HepG2 (cell line): ENCODE data around the gene ABCG1. TPM values are rescaled to one million over a fixed set of nuclear protein-coding genes. Genes with fewer than 3 reads are reported as not detected.

Source experiments
- ATAC-seq: fragments of 200-7000 bp; cut with Tn5 transposase; 3 replicates; pipeline ENCODE4 v1.9.1; 2020; ENCODE audit warnings: mild to moderate bottlenecking, moderate library complexity
- BruUV-seq: library from RNA; stranded (reverse); fragments of 400-500 nt; replicated peaks from 2 replicates; lab custom pipeline; 2021; lab: Mats Ljungman, UMichigan
- CTCF ChIA-PET: fragments of 300-600 bp; formaldehyde crosslinking; extraction: SDS; loops from one replicate; lab custom pipeline; 2021; ENCODE audit warnings: low total read pairs, inconsistent platforms, low intra/inter-chr PET ratio; lab: Yijun Ruan, JAX
- POLR2A ChIA-PET: fragments of 350-600 bp; sonication (Branson Sonifier 250); formaldehyde crosslinking; loops from one replicate; lab custom pipeline; 2020; ENCODE audit warnings: antibody characterized with exemption, inconsistent platforms; lab: Yijun Ruan, JAX
- DNase-seq: peaks from one replicate; pipeline ENCODE4 v3.0.0-alpha.2; 2015; ENCODE audit warnings: low spot score
- FAIRE-seq: peaks from 3 replicates; lab custom pipeline; 2011; peaks lifted over from hg19 to GRCh38; lab: Jason Lieb, UNC
- H2AFZ ChIP-seq: one replicate; pipeline ENCODE4 v1.6.1; 2011; ENCODE audit warnings: low read length, inconsistent platforms
- H3K27ac ChIP-seq: fragments of 300-600 bp; 3 replicates; pipeline ENCODE4 v1.8.0; 2011; ENCODE audit warnings: mixed run types, mild to moderate bottlenecking, mixed read lengths, low read length, inconsistent platforms; ENCODE audit not compliant: insufficient read depth; ENCODE audit errors: extremely low read length
- H3K27me3 ChIP-seq, 2 experiments: fragments of 200-600 bp in 1 of 2; 2 replicates in 1 of 2; 3 replicates in 1 of 2; pipeline versions ENCODE4 v1.6.0 to v1.8.0; 2011; ENCODE audit warnings: low read length in 2 of 2, mild to moderate bottlenecking in 2 of 2, moderate library complexity in 2 of 2, inconsistent platforms in 1 of 2; ENCODE audit not compliant: insufficient read depth in 2 of 2, control insufficient read depth in 1 of 2
- H3K36me3 ChIP-seq, 2 experiments: fragments of 200-600 bp in 1 of 2; replicated peaks in 1 of 2; 2 replicates in 1 of 2; 3 replicates in 1 of 2; pipeline versions ENCODE4 v1.5.1 to v1.8.0; 2011; ENCODE audit warnings: low read length in 2 of 2, inconsistent platforms in 1 of 2; ENCODE audit not compliant: insufficient read depth in 2 of 2, control insufficient read depth in 1 of 2
- H3K4me1 ChIP-seq: 2 replicates; pipeline ENCODE4 v1.5.1; 2012; ENCODE audit warnings: low read length, inconsistent platforms; ENCODE audit not compliant: insufficient read depth
- H3K4me2 ChIP-seq: 2 replicates; pipeline ENCODE4 v1.6.0; 2011; ENCODE audit warnings: low read depth, low read length, inconsistent platforms
- H3K4me3 ChIP-seq, 3 experiments: fragments of 200-600 bp in 1 of 3; sonication (generic), shearing (Covaris generic) in 1 of 3; replicated peaks in 1 of 3; 2 replicates each; pipeline ENCODE4 v1.5.1; 2011 to 2016; ENCODE audit warnings: low read length in 3 of 3, inconsistent platforms in 2 of 3, low read depth in 2 of 3, mild to moderate bottlenecking in 2 of 3, control low read depth in 1 of 3, mixed read lengths in 1 of 3; ENCODE audit not compliant: insufficient read depth in 1 of 3
- H3K79me2 ChIP-seq: one replicate; pipeline ENCODE4 v1.6.1; 2011; ENCODE audit warnings: low read length, inconsistent platforms; ENCODE audit not compliant: insufficient read depth
- H3K9ac ChIP-seq: 2 replicates; pipeline ENCODE4 v1.6.0; 2011; ENCODE audit warnings: mild to moderate bottlenecking, low read depth, low read length, inconsistent platforms; ENCODE audit not compliant: insufficient read depth
- H3K9me3 ChIP-seq: 2 replicates; pipeline ENCODE4 v1.5.1; 2012; ENCODE audit warnings: mild to moderate bottlenecking, low read length
- H4K20me1 ChIP-seq: 2 replicates; pipeline ENCODE4 v1.6.0; 2011; ENCODE audit warnings: inconsistent platforms, mild to moderate bottlenecking, low read length, moderate library complexity; ENCODE audit not compliant: insufficient read depth
- ASH2L ChIP-seq: fragments of 300-600, 200-600 bp; sonication (generic); IDR thresholded peaks from 2 replicates; pipeline ENCODE4 v1.7.0; 2017; ENCODE audit warnings: low read depth, mild to moderate bottlenecking, moderate library complexity, mixed read lengths, low read length; ENCODE audit not compliant: insufficient read length
- ATRX ChIP-seq: sonication (generic); formaldehyde crosslinking; IDR thresholded peaks from 2 replicates; pipeline ENCODE4 v1.4.0; 2020; ENCODE audit warnings: missing genetic modification reagents, borderline replicate concordance
- CENPT ChIP-seq: sonication (generic); formaldehyde crosslinking; IDR thresholded peaks from 2 replicates; pipeline ENCODE4 v1.8.0; 2022; ENCODE audit warnings: low read depth, mild to moderate bottlenecking, moderate library complexity, missing genetic modification reagents
- GATA4 ChIP-seq: sonication (generic); IDR thresholded peaks from 2 replicates; pipeline ENCODE4 v1.6.1; 2016; ENCODE audit warnings: antibody characterized with exemption, low read depth, borderline replicate concordance
- ISL2 ChIP-seq: sonication (generic); formaldehyde crosslinking; IDR thresholded peaks from 2 replicates; pipeline ENCODE4 v1.5.0; 2020; ENCODE audit warnings: missing genetic modification reagents
- MAF1 ChIP-seq: sonication (generic); formaldehyde crosslinking; IDR thresholded peaks from 2 replicates; pipeline ENCODE4 v1.5.0; 2020; ENCODE audit warnings: missing genetic modification reagents, borderline replicate concordance
- MAFF ChIP-seq: IDR thresholded peaks from 2 replicates; pipeline ENCODE4 v1.6.1; 2011; ENCODE audit warnings: low read depth, low read length, improper control_type of control experiment
- MAFG ChIP-seq: sonication (generic); formaldehyde crosslinking; IDR thresholded peaks from 2 replicates; pipeline ENCODE4 v1.5.1; 2020; ENCODE audit warnings: mild to moderate bottlenecking, missing genetic modification reagents
- MAFK ChIP-seq, 2 experiments: IDR thresholded peaks in 1 of 2; conservative IDR thresholded peaks in 1 of 2; 2 replicates each; pipeline ENCODE4 v1.6.1; 2011; ENCODE audit warnings: improper control_type of control experiment in 2 of 2, low read length in 2 of 2
- MLLT10 ChIP-seq: sonication (generic); formaldehyde crosslinking; IDR thresholded peaks from 2 replicates; pipeline ENCODE4 v1.4.0; 2020; ENCODE audit warnings: missing genetic modification reagents
- NFIC ChIP-seq: IDR thresholded peaks from 2 replicates; pipeline ENCODE4 v1.6.1; 2012; ENCODE audit warnings: mild to moderate bottlenecking, low read length, inconsistent platforms
- RBM22 ChIP-seq: fragments of 200-400 bp; formaldehyde crosslinking; optimal IDR thresholded peaks from 2 replicates; pipeline ENCODE3; 2017; ENCODE audit warnings: mild to moderate bottlenecking, low read length, moderate library complexity
- SYNCRIP ChIP-seq: fragments of 200-400 bp; formaldehyde crosslinking; IDR thresholded peaks from 2 replicates; pipeline ENCODE4 v1.6.1; 2018; ENCODE audit warnings: mild to moderate bottlenecking, low read depth, low read length; ENCODE audit not compliant: insufficient read depth
- ZNF383 ChIP-seq: sonication (generic); formaldehyde crosslinking; IDR thresholded peaks from 2 replicates; pipeline ENCODE4 v1.4.0; 2020; ENCODE audit warnings: missing genetic modification reagents, mild to moderate bottlenecking, borderline replicate concordance
- ZNF773 ChIP-seq: sonication (generic); formaldehyde crosslinking; IDR thresholded peaks from 2 replicates; pipeline ENCODE4 v1.4.0; 2020; ENCODE audit warnings: missing genetic modification reagents, borderline replicate concordance
- WGBS: methylation state at CpG from one replicate; pipeline ENCODE4 v1.1.6; 2017; ENCODE audit warnings: low lambda C conversion rate; 5-methylcytosine and 5-hydroxymethylcytosine counted together
- in situ Hi-C: cut with HindIII; loops from 2 replicates; pipeline ENCODE4 v1.10.0; 2017; ENCODE audit warnings: low pct_unique_long_range_greater_than_20kb; ENCODE audit not compliant: extremely low pct_ligation_motif_present
- intact Hi-C: fragments of 100-400 bp; cut with micrococcal nuclease; formaldehyde crosslinking; loops from one replicate; pipeline ENCODE4 v1.10.0; 2022; ENCODE audit not compliant: unreplicated experiment
- polyA plus RNA-seq, 8 experiments: library from polyadenylated mRNA; depleted of rRNA in 3 of 8; stranded (reverse) in 7 of 8; unstranded in 1 of 8; fragments of >200 nt; fragmentation: Illumina TruSeq in 4 of 8; extraction: Trizol in 4 of 8; gene quantifications; 2 replicates each; pipeline versions ENCODE4 v1.2.1 to v1.2.3, GENCODE V29; 2011 to 2016; ENCODE audit warnings: low read depth in 4 of 8, missing spikeins in 1 of 8, mixed read lengths in 1 of 8; ENCODE audit not compliant: insufficient read depth in 1 of 8
- total RNA-seq, 5 experiments: library from RNA; depleted of rRNA; stranded (reverse); fragments of >200 nt; fragmentation: Illumina TruSeq; extraction: Trizol; gene quantifications; 2 replicates each; pipeline ENCODE4 v1.2.3, GENCODE V29; 2016; ENCODE audit warnings: low read depth in 1 of 5
- TF ChIP-seq, protein P1 (sequence below), 2 experiments: fragments of 450-650 bp in 1 of 2; sonication (generic) in 1 of 2; formaldehyde crosslinking; IDR thresholded peaks; 2 replicates each; pipeline versions ENCODE4 v1.5.0 to v1.8.0; 2020 to 2022; ENCODE audit warnings: mild to moderate bottlenecking in 1 of 2, missing genetic modification reagents in 1 of 2

Gene ABCG1
- total and polyA plus RNA-seq, 2 of the 13 experiments (the other 11 are each of a cell fraction or from before 2014, with no cell fraction given), result 0.04 TPM; not detected in 1

- no peaks in the 10 kb centered on the region for H3K4me1 ChIP-seq
- peaks cover 0 to 27% of the 10 kb centered on the region in 2 experiments; a peak in 4 of 5 replicates for H3K27me3 ChIP-seq
- FAIRE-seq (no peak), DNase-seq (no peak), ATAC-seq (no peak)
- TF ChIP-seq MLLT10 (CRISPR knock-in tag), result no peak
- TF ChIP-seq MAFK (conservative IDR thresholded peaks at IDR 0.05 in 1 of 2, IDR thresholded peaks at IDR 0.05 in 1 of 2; ENCODE audit: low read length in 2 of 2), result peak; percentile 99 to 100
- TF ChIP-seq MAFF, result peak; percentile 99
- no peak for TF ChIP-seq ISL2 (CRISPR knock-in tag)
- no peak for TF ChIP-seq GATA4
- TF ChIP-seq CENPT, result no peak
- no peak for TF ChIP-seq ZNF773
- TF ChIP-seq NFIC, result no peak
- no peak for TF ChIP-seq MAF1 (CRISPR knock-in tag)
- 0 out of 2 replicates have a peak, but pooled peaks have one; percentile 18 for TF ChIP-seq MAFG (CRISPR knock-in tag)
- no peak for TF ChIP-seq ZNF383
- no peak for TF ChIP-seq ASH2L
- TF ChIP-seq, protein P1, sequence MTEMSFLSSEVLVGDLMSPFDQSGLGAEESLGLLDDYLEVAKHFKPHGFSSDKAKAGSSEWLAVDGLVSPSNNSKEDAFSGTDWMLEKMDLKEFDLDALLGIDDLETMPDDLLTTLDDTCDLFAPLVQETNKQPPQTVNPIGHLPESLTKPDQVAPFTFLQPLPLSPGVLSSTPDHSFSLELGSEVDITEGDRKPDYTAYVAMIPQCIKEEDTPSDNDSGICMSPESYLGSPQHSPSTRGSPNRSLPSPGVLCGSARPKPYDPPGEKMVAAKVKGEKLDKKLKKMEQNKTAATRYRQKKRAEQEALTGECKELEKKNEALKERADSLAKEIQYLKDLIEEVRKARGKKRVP (CRISPR knock-in tag; IDR thresholded peaks at IDR 0.05), result no peak
- no peak for TF ChIP-seq ATRX (CRISPR knock-in tag)
- no peak for TF ChIP-seq SYNCRIP
- no peak for TF ChIP-seq RBM22
- H2AFZ ChIP-seq, result no peak overlapping the region
- 10% methylated on average over 10 of the region's 10 CpGs for WGBS
- H3K9me3 ChIP-seq, result no peaks in the 10 kb centered on the region
- in situ Hi-C loops (no loop called here), intact Hi-C loops (no loop called here)
- H3K36me3 ChIP-seq, result no peaks in the 10 kb centered on the region
- no peak overlapping the region for H3K4me2 ChIP-seq
- no peak overlapping the region for H3K27ac ChIP-seq
- no TSS peak for BruUV-seq
- H3K79me2 ChIP-seq, result no peaks in the 10 kb centered on the region
- POLR2A ChIA-PET, result no interaction called here
- CTCF ChIA-PET, result no interaction called here
- H4K20me1 ChIP-seq, result no peaks in the 10 kb centered on the region
- H3K4me3 ChIP-seq, result no peak overlapping the region
- H3K9ac ChIP-seq, result no peak overlapping the region
Observed at GRCh38 chr21:42245331-42246193, 26.6 kb downstream of the ABCG1 start.
